HG03039 (cell line): Measurements from ENCODE around the gene CAMK1D.
A peak's percentile ranks its signal among the peaks of the same experiment; 100 is the strongest.

Source experiments
- ATAC-seq: cut with Tn5 transposase; IDR thresholded peaks from one replicate; pipeline ENCODE4 v1.9.1; 2021; ENCODE audit warnings: mild to moderate bottlenecking, moderate library complexity; ENCODE audit not compliant: unreplicated experiment

CAMK1D gene

DNA sequence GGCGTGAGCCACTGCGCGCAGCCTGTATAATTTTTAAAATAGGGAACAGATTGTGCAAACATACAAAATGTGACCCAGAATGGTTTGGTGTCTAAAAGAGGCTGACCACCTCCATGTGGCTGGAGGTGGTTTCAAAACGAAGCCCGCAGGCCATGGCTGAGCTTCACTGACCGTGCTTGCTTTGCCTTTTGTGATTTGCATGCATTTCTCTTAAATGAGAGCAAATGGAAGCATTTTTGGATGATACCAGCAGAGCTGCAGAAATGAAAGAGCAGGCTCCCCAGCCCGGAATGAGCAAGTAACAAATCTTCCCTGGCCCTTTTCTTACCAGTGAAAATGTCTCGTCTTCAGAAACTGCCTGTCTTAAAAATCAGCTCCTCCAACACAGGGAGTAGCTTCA, 239.9 kb downstream of the CAMK1D start:
- ATAC-seq = no peak

DNA sequence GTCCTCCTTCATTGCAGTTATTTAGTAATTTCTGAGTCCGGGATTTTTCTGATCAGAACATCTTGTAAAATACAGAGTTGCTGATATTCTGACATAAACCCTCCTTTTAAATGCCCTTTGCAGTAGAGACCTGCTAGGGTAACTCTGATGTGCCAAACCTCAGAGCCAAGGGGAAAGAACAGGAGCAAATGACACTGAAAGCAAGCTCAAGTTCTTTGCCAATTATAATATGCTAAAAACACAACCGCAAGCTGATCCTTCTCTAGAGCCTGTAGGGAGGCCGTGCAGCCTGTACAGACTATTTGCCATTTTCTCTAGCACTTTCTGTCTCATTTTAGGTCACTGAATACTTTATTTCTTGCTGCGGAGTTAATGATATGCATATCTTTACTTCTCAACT, 240.4 kb downstream of the CAMK1D start:
- no peak for ATAC-seq

DNA sequence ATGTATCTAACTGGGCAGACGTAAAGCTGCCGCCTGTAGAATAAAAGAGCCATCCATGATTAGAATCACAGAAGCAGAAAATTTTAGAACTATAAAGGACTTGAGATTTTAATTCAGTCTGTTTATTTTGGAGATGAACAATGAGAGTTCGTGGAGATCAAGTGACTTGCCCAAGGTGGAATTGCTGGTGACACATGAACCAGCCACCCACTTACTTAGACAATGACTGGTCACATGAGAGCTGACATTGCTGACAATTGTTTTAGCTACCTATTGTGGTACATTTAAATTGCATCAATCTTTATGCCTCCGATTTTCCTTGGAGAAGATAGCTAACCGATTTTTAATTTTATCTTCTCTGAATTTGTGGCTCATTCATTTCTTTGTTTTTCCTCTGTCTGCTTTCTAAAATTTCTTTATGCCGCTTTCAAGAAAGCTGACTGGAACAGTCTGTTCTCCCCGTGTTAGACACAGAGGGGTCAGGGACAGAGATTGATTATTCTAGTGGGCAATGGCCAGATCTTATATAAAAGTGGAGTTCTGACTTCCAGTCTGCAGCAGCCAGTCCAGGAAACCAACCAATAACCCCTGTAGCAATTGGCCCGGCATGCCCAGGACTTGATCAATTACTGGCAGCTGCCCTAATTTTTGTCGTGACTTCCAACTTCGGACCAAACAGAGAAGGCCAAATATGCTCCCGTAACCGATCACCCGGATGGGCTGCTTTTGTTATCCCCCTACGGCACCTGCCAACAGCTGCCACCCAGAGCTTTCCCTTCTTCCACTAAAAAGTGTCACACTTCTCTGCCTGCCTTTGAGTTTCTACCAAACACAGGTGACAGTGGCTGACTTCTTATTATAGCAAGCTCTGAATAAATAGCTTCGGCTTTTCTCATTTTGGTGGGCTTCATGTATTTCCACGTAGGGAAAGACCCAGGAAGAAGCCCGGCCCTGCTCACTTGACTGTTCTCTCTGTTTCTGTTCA, 241.6 kb downstream of the CAMK1D start:
- ATAC-seq = no peak

DNA sequence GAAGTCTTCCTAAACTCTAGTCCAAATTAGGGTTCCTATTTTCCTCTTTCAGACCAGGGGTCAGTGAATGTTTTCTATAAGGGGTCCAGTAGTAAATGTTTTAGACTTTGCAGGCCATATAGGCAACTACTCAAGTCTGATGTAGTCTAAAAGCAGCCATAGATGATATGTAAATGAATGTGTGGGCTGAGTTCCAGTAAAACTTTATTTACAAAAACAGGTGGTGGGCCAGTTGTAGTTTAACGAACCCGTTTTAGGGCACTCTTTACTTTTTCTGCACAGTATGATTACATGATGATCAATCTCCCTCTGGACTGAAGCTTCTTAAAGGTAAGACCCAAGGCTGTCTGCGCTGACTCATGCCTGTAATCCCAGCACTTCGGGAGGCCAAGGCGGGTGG, 243.6 kb downstream of the CAMK1D start:
- ATAC-seq = no peak

DNA sequence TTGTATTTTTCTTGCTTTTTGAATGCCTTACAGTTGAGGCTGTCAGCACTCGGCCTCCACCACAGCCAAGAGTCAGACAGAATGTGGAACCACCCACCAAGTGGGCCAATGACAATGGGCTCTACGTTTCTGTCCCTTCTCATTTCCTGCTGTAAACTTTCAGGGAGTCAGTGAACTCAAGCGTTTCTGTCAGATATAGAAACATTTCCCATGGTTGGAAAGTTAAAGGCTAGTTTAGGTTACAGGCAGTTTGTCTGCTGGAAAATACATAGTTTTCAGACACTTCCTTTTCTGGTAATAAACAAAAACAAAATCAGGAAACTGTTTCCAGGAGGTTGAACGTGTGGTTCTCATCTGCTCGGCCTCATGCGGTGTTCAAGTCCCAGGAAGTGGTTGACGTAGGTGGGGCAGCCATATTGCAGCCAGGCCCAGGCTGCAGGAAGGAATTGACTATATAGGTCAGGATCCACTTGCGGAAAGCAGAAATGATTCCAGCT, 245.1 kb downstream of the CAMK1D start:
- ATAC-seq = no peak

DNA sequence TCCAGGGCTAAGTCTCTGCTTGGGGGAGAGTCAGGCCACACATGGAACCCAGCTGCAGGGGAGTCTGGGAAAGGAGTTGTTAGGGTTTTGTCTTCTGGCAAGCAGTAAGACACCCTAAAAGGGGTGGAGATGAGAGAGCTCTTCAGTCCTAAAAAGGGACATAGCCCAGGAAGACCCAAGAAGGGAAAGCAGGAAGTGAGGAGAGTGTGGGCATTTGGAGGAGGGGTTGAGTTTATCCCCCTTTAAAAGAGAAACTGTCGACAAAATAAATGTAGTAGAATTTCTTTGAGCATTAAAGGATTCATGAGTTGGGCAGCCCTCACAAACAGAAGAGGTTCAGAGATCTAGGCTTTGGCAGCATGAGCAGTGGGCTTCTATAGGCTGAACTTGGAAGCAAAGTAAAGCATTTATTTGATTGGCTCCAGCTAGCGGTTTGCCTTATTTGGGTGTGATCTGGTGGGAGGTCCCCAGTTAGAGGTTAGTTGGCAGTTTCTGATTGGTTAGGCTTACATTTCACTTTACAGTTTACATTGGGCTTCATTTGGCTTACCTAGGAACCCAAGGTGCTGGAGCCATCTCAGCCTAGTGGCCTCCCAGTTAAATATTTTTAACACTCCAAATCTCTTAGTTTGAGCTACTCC, 246.7 kb downstream of the CAMK1D start:
- ATAC-seq = no peak

DNA sequence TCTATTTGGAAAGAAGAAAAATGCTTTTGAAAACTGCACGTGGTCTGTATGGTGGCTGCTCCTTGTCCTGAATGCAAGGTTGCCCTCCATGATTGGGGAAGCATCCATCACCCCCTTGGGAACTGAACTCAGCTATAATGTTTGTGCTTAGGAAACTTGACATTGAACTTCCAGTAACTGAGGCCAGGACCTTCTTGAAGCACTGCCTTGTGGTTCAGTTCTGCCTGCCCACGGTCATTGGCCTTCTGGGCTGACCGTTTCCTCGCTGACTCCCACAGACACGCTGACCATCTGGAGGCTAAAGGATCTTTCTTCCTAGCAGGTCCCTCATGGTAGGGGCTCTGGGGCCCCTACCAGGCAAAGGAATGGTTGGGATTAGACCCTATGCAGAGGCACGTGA, 247.8 kb downstream of the CAMK1D start:
- no peak for ATAC-seq

DNA sequence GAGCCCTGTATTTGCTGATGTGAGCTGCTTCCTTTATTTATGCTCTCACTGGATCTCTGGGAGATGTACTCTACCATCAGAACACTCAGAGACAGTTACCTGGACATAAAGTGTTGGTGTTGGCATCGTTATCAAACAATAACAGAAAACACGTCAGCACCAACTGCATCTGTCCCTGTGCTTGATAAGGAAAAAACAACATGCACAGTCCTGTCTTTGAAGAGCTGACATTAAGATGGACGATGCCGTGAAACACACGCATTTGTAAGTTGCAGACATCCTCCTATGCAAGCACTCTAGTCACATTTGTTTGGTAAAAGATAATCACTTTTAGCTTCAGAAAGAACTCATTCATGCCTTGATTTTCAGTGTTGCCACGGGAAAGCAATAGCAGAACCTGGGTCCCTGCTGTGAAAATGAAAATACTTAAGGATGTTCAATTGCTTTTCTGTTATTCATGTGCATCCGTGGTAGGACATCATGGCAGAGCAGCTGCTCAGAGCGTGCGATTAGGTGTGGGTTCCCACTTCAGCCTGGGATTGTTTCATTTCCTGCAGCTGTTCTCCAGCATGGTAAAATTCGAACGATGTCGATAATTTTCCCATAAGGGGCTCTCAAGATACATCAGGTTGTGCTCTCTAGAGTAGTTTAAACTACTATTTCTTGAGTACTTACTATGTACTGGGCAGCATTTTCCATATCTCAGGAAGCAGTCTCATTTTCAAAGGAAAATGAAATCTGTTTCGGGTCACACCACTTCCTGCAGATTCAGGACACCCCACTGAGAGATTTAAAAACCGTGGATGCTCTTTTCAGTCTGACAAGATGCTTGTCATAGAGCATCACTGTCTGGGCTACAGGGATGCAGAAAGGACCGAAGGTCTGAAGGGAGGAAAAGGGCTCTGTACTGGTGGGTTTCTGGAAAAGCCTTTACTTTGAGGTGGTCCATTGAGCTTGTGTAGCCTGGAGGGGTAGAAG, 248.7 kb downstream of the CAMK1D start:
- no peak for ATAC-seq

DNA sequence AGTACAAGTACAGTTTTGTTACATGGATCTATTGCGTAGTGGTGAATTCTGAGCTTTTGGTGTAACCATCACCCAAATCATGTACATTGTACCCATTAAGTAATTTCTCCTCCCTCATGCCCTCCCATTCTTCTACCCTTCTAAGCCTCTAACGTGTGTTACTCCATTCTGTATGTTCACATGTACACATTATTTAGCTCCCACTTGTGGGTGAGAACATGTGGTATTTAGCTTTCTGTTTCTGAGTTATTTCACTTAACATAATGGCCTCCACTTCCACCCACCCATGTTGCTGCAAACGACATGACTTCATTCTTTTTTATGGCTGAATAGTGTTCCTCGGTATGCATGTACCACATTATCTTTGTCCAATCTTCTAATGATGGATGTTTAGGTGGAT, 251.3 kb downstream of the CAMK1D start:
- ATAC-seq = no peak

DNA sequence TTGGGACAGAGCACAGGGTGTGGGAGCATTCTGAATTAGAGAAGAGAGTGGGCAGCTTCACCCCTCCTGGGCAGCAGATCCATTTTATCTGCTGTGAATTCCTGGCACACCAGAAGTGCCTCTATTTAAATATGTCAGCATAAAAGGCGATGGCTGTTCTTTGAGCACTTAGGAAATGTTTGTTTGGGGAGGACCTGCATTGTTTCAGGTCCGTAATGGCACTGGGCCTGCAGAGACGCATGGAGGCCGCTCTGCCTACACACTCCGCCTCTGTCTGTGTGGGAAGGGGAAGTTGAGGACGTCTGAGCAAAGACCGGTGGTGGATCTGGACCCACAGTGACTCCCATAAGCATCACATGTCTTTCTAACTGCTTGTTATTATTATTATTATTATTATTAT, 253.2 kb downstream of the CAMK1D start:
- ATAC-seq = no peak

DNA sequence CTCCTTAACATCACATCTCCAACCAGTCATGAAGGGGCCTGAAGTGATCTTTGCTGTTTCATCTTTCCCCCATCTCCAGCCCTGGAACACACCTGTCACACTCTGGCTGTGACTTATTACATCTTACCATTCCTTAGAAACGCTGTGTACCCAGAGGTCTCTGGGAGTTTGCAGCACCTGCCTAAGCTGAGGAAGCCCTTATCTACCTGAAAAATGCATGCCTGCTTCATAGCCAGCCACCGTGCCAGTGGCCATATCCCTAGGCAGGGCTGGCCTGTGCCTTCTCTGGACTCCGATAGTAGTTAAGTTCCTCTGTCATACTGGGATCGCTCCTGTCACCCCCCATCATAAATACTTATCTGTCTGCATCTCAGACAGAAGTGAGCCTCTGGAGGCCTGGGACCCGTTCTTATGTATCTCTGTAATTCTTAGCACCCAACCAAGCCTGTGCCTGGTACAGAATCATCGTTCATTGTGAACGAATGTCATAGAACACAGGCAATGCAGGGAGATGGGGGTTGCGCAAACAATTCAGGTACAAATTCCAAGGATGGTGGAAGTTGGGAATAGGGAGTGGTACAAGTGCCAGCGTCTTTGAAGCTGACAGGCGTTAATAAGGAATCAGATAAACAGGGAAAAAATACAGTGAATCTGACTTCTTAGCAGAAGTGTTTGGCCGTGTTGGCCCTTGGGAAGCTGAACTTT, 254.6 kb downstream of the CAMK1D start:
- ATAC-seq = no peak

DNA sequence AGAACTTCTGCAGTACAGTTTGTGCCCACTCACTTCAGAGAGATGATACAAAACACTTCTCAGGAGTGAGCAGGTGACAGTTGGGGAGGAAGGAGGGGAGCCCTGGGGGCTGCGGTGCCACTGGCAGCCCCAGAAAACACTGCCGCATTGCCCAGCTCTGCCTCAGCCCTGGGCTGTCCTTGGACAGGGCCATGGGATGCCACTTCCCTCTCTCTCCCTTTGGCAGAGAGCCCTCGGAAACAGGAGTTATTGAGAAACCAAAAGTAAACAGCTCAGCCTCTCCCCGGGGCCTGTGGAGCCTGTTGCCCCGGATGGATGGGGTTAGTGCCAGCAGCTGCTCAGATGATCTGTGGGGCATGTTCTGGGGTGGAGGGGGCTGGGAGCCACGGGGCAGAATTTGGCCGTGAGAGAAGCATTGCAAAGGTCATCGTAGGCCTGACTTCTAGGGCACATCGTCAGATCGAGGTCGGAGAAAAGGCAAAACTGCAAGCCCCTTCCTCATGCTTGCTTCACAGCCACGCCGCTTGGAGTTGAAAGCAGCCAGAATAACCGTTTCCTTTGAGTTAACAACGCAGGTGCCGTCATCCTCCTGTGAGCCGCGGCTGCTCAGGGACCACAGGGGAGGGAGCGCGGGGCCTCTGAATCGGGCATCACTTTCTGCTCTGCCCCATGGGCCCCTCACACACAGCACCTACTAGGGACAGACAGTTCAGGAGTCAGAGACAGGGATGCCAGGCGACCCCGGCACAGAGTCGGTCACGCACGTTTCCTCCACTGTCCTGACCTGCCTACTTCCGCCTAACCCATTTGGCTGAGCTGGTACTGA, 256.4 kb downstream of the CAMK1D start:
- peak; percentile 42 for ATAC-seq

DNA sequence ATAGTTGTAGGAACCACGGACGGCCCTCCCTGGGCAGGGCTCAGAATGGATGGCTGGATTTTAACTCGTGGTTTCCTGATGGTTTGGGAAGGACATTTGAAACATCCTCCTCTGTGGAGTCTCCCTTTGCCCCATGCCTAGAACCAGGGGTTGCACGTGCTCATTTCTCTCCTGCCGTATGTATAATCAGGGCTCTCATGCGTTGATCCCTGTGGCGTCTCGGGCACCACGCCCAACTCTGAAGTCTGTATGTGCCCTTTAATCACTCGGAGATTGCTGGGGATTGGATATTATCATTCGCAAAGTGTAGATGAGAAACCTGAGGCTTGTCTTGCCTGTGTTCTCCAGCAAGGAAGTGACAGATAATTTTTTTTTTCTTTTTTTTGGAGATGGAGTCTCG, 257.1 kb downstream of the CAMK1D start:
- no peak for ATAC-seq

DNA sequence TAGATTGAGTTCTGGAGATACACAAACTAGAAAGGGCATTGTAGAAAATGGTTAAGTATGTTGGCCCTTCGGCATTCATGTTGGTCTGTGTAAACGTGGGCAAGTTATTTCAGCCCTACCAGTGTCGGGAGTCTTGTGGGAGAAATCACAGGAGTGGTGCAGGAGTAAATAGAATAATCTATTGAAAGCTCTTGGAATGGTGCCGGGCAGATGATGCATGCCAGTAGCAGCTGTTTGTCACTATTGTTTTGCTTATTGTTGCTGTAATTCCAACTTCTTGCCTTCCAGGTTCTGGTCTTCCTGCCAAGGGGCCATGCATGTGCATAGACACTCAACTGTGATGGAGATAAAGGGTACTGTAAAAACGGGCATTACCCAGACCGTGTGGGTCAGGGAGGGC, 259.4 kb downstream of the CAMK1D start:
- ATAC-seq = no peak

DNA sequence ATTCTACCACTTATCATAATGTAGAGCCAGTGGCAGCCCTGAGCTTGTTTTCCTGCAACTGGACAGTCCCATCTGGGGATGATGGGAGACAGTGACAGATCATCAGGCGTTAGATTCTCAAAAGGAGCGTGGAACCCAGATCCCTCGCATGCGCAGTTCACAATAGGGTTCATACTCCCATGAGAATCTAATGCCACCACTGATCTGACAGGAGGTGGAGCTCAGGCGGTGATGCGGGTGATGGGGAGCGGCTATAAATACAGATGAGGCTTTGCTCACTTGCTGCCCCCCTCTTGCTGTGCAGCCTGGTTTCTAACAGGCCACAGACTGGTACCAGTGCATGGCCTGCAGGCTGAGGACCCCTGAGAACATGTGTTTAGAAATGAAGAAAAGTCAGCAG, 260.1 kb downstream of the CAMK1D start:
- ATAC-seq = no peak

DNA sequence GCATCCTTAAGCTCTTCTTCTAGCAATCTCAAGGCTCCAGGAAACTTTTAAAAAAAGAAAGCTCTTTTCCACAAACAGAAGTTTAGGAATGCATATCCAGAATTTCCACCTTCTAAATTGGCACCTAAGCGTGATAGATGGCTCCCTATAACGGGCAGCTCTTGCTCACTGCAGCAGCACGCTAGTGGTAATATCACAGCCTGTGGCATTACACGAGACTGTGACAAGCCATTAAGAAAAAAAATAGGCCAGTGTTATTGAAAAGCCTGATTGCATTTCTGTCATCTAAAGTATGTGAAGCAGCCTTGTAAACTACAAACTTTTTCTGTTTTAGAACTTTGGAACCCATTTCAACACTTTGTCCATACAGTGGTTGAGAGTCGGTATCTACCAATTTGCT, 263.8 kb downstream of the CAMK1D start:
- ATAC-seq = no peak

DNA sequence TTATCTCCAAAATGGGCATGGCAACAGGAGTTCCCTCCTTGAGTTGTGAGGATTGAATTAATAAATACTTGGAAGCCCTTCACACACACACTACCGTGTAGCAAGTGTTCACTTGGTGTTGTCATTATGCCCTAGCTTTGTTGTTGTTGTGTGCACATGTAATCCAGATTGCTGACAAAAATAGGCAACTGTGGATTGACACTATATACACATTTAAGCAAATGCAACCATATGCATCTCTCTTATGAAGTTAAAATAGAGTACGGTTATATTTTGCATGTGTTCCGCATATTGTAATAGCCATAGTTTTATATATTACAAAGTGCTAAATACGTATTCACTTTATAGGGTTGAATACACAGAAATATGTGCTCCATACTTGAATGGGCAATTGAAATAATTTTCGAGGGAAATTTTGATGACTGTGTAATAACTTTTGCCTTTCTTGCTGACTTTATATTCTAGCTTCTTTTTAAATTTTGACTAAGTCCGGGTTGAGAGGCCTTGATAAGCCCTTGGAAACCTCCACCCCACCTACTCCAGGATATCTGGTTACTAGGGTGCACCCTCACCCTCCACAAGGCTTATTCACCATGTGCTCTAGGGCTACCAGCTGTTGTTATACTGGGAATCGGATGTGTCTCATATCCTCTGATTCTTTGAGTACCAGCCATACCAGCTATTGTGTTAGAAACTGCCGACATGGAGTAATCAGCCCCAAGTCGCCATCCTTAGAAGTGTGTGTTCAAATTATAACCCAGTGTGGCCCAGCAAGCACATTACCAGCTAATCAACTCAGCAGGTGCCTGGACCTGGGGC, 265.0 kb downstream of the CAMK1D start:
- no peak for ATAC-seq
